HS-27A (cell line): ENCODE measurements around the gene SOCS6.
A peak's percentile ranks its signal among the peaks of the same experiment; 100 is the strongest.
"Not testable (repeated sequence)": the region's sequence is repeated elsewhere in the genome, so short reads cannot be mapped to it uniquely, and the experiment has no call there.

Source experiments
- DNase-seq: peaks from one replicate; pipeline ENCODE4 v3.0.0-alpha.2; 2012; ENCODE audit warnings: low read depth, missing footprints

The SOCS6 gene

GRCh38 chr18:70288851-70289328 is at the start of gene SOCS6:
Gene SOCS6 (plus strand): TSS chr18:70289045. CDS start chr18:70324669, 35,624 bp downstream.
- no peak for DNase-seq

GRCh38 chr18:70243131-70243929 is 45.5 kb upstream of the SOCS6 start:
- no peak for DNase-seq

- no peak for DNase-seq
Measured at GRCh38 chr18:70246061-70246466, 42.8 kb upstream of the SOCS6 start.

- DNase-seq: no peak
Measured at GRCh38 chr18:70249118-70249517, 39.7 kb upstream of the SOCS6 start.

GRCh38 chr18:70249861-70250260 is 39.0 kb upstream of the SOCS6 start:
- DNase-seq: not testable (repeated sequence)

GRCh38 chr18:70250781-70251180 is 38.1 kb upstream of the SOCS6 start:
- DNase-seq: no peak

GRCh38 chr18:70256184-70256583 is 32.7 kb upstream of the SOCS6 start:
- DNase-seq: no peak

GRCh38 chr18:70256994-70257393 is 31.9 kb upstream of the SOCS6 start:
- DNase-seq: no peak

- DNase-seq: no peak
Measured at GRCh38 chr18:70258243-70258642, 30.6 kb upstream of the SOCS6 start.

- DNase-seq: no peak
Measured at GRCh38 chr18:70260683-70261082, 28.2 kb upstream of the SOCS6 start.

- no peak for DNase-seq
Measured at GRCh38 chr18:70261141-70261788, 27.6 kb upstream of the SOCS6 start.

GRCh38 chr18:70263336-70263735 is 25.5 kb upstream of the SOCS6 start:
- no peak for DNase-seq

GRCh38 chr18:70271742-70272141 is 17.1 kb upstream of the SOCS6 start:
- no peak for DNase-seq

GRCh38 chr18:70273021-70273420 is 15.8 kb upstream of the SOCS6 start:
- no peak for DNase-seq

- DNase-seq: no peak
Measured at GRCh38 chr18:70276416-70277191, 12.2 kb upstream of the SOCS6 start.

- DNase-seq: peak; percentile 40
Measured at GRCh38 chr18:70279470-70279869, 9.4 kb upstream of the SOCS6 start.

- DNase-seq: no peak
Measured at GRCh38 chr18:70280007-70280925, 8.6 kb upstream of the SOCS6 start.

- no peak for DNase-seq
Measured at GRCh38 chr18:70284976-70285620, 3.7 kb upstream of the SOCS6 start.

- DNase-seq: no peak
Measured at GRCh38 chr18:70287731-70288130, 1.1 kb upstream of the SOCS6 start.

- DNase-seq: no peak
Measured at GRCh38 chr18:70288171-70288850, 534 bp upstream of the SOCS6 start.
